ENCODE results near the gene RUFY3. TPM values are rescaled to one million over a fixed set of nuclear protein-coding genes. Genes with fewer than 3 reads are reported as not detected.
"Not testable (repeated sequence)": the region's sequence is repeated elsewhere in the genome, so short reads cannot be mapped to it uniquely, and the experiment has no call there.

Gene RUFY3
- total RNA-seq, 1 donor from 2014 or later, result 68.9 TPM

- DNase-seq (ENCODE audit: low spot score), result not testable (repeated sequence)
These were observed 118.9 kb downstream of the RUFY3 start for GRCh38 chr4:70840631-70841030.

GRCh38 chr4:70841211-70841610 lies 119.4 kb downstream of the RUFY3 start:
- DNase-seq (ENCODE audit: low spot score), result peak; percentile 12

GRCh38 chr4:70841951-70842350 lies 120.2 kb downstream of the RUFY3 start:
- no peak for DNase-seq (ENCODE audit: low spot score)

GRCh38 chr4:70842761-70843435 lies 121.1 kb downstream of the RUFY3 start:
- DNase-seq (ENCODE audit: low spot score), result no peak

- no peak for DNase-seq (ENCODE audit: low spot score)
These were observed 122.4 kb downstream of the RUFY3 start for GRCh38 chr4:70844180-70844579.

- DNase-seq (ENCODE audit: low spot score), result no peak
These were observed 127.5 kb downstream of the RUFY3 start for GRCh38 chr4:70849291-70849690.

- no peak for DNase-seq (ENCODE audit: low spot score)
These were observed 133.7 kb downstream of the RUFY3 start for GRCh38 chr4:70855464-70855863.

Other genes starting within 250 kb of the RUFY3 start
- 10.8 TPM for gene MUC7, start 249.8 kb upstream of the RUFY3 start, total RNA-seq (ENCODE audit: insufficient read depth, low replicate concordance)
- 0.96 TPM for gene AMTN, start 203.4 kb upstream of the RUFY3 start, total RNA-seq (ENCODE audit: insufficient read depth, low replicate concordance)
- 7.9 TPM for gene AMBN, start 129.7 kb upstream of the RUFY3 start, total RNA-seq (ENCODE audit: insufficient read depth, low replicate concordance)
- 1.4 TPM for gene ENAM, start 93.2 kb upstream of the RUFY3 start, total RNA-seq (ENCODE audit: insufficient read depth, low replicate concordance)
- not detected for gene JCHAIN, start 55.5 kb upstream of the RUFY3 start, total RNA-seq (ENCODE audit: insufficient read depth, low replicate concordance)
- 14.4 TPM for gene UTP3, start 33.4 kb upstream of the RUFY3 start, total RNA-seq (ENCODE audit: insufficient read depth, low replicate concordance)
- 47.4 TPM for gene GRSF1, start 117.9 kb downstream of the RUFY3 start, total RNA-seq (ENCODE audit: insufficient read depth, low replicate concordance)
- 20.5 TPM for gene MOB1B, start 180.4 kb downstream of the RUFY3 start, total RNA-seq (ENCODE audit: insufficient read depth, low replicate concordance)

Measured in umbilical cord (tissue), 2 donors.